GM10266 (cell line): ENCODE data around the gene FBXL13.
"Not testable (repeated sequence)": the region's sequence is repeated elsewhere in the genome, so short reads cannot be mapped to it uniquely, and the experiment has no call there.

Experiments
- DNase-seq: peaks from one replicate; pipeline ENCODE4 v3.0.0; 2012; ENCODE audit errors: extremely low spot score
- CTCF ChIP-seq: IDR thresholded peaks from 2 replicates; pipeline ENCODE4 v1.5.1; 2012; ENCODE audit warnings: mild to moderate bottlenecking, low read depth; ENCODE audit not compliant: control insufficient read depth, insufficient read depth; ENCODE audit errors: missing control alignments

The FBXL13 gene

GRCh38 chr7:103097041-103097440 is 22.4 kb upstream of the FBXL13 start:
- no peak for TF ChIP-seq CTCF
- no peak for DNase-seq

- DNase-seq: not testable (repeated sequence)
Observed at GRCh38 chr7:103095558-103095957, 21.0 kb upstream of the FBXL13 start.

GRCh38 chr7:103094102-103094501 is 19.5 kb upstream of the FBXL13 start:
- no peak for TF ChIP-seq CTCF
- DNase-seq: no peak

GRCh38 chr7:103093429-103093828 is 18.8 kb upstream of the FBXL13 start:
- no peak for TF ChIP-seq CTCF
- DNase-seq: no peak

- DNase-seq: not testable (repeated sequence)
Observed at GRCh38 chr7:103092321-103092720, 17.7 kb upstream of the FBXL13 start.

- no peak for DNase-seq
- no peak for TF ChIP-seq CTCF
Observed at GRCh38 chr7:103083210-103083609, 8.6 kb upstream of the FBXL13 start.

- TF ChIP-seq CTCF: no peak
- no peak for DNase-seq
Observed at GRCh38 chr7:103082497-103082896, 7.9 kb upstream of the FBXL13 start.

- DNase-seq: no peak
- no peak for TF ChIP-seq CTCF
Observed at GRCh38 chr7:103080923-103081322, 6.3 kb upstream of the FBXL13 start.
